Measurements from ENCODE around the gene NR2C2. TPM values are rescaled to one million over a fixed set of nuclear protein-coding genes. Genes with fewer than 3 reads are reported as not detected.
"Not testable (repeated sequence)": the region's sequence is repeated elsewhere in the genome, so short reads cannot be mapped to it uniquely, and the experiment has no call there.

NR2C2 gene
- total RNA-seq, 1 experiment from 2014 or later, result 6.9 TPM

- DNase-seq (ENCODE audit: low spot score), result no peak
- in situ Hi-C loops (cut with HindIII; ENCODE audit: low sequenced_read_pairs), result no loop called here
Observed at GRCh38 chr3:14948609-14949038, 1.2 kb downstream of the NR2C2 start.

GRCh38 chr3:14949126-14949525 lies 1.7 kb downstream of the NR2C2 start:
- peak; percentile 13 for DNase-seq (ENCODE audit: low spot score)
- in situ Hi-C loops (cut with HindIII; ENCODE audit: low sequenced_read_pairs), result no loop called here

GRCh38 chr3:14950274-14950673 lies 2.9 kb downstream of the NR2C2 start:
- in situ Hi-C loops (cut with HindIII; ENCODE audit: low sequenced_read_pairs), result no loop called here
- no peak for DNase-seq (ENCODE audit: low spot score)

- in situ Hi-C loops (cut with HindIII; ENCODE audit: low sequenced_read_pairs), result no loop called here
- DNase-seq (ENCODE audit: low spot score), result no peak
Observed at GRCh38 chr3:14957153-14957552, 9.8 kb downstream of the NR2C2 start.

GRCh38 chr3:14957925-14958324 lies 10.5 kb downstream of the NR2C2 start:
- no peak for DNase-seq (ENCODE audit: low spot score)
- in situ Hi-C loops (cut with HindIII; ENCODE audit: low sequenced_read_pairs), result no loop called here

- no peak for DNase-seq (ENCODE audit: low spot score)
- in situ Hi-C loops (cut with HindIII; ENCODE audit: low sequenced_read_pairs), result no loop called here
Observed at GRCh38 chr3:14959359-14959943, 12.1 kb downstream of the NR2C2 start.

GRCh38 chr3:14962762-14963161 lies 15.4 kb downstream of the NR2C2 start:
- in situ Hi-C loops (cut with HindIII; ENCODE audit: low sequenced_read_pairs), result no loop called here

GRCh38 chr3:14967285-14967684 lies 19.9 kb downstream of the NR2C2 start:
- DNase-seq (ENCODE audit: low spot score), result no peak
- in situ Hi-C loops (cut with HindIII; ENCODE audit: low sequenced_read_pairs), result no loop called here

More at GRCh38 chr3:14962762-14963161, 15.4 kb downstream of the NR2C2 start:
- no peak for DNase-seq (ENCODE audit: low spot score)

- no peak for DNase-seq (ENCODE audit: low spot score)
- in situ Hi-C loops (cut with HindIII; ENCODE audit: low sequenced_read_pairs), result no loop called here
Observed at GRCh38 chr3:14969671-14970070, 22.3 kb downstream of the NR2C2 start.

GRCh38 chr3:14976317-14976716 lies 28.9 kb downstream of the NR2C2 start:
- no peak for DNase-seq (ENCODE audit: low spot score)
- in situ Hi-C loops (cut with HindIII; ENCODE audit: low sequenced_read_pairs), result no loop called here

- in situ Hi-C loops (cut with HindIII; ENCODE audit: low sequenced_read_pairs), result no loop called here
- DNase-seq (ENCODE audit: low spot score), result no peak
Observed at GRCh38 chr3:14980689-14981088, 33.3 kb downstream of the NR2C2 start.

GRCh38 chr3:14984581-14985113 lies 37.3 kb downstream of the NR2C2 start:
- no peak for DNase-seq (ENCODE audit: low spot score)
- in situ Hi-C loops (cut with HindIII; ENCODE audit: low sequenced_read_pairs), result no loop called here

- no peak for DNase-seq (ENCODE audit: low spot score)
- in situ Hi-C loops (cut with HindIII; ENCODE audit: low sequenced_read_pairs), result no loop called here
Observed at GRCh38 chr3:14988988-14989394, 41.6 kb downstream of the NR2C2 start.

- in situ Hi-C loops (cut with HindIII; ENCODE audit: low sequenced_read_pairs), result no loop called here
- DNase-seq (ENCODE audit: low spot score), result no peak
Observed at GRCh38 chr3:14989943-14990779, 42.8 kb downstream of the NR2C2 start.

GRCh38 chr3:14990780-14991148 lies 43.4 kb downstream of the NR2C2 start:
- in situ Hi-C loops (cut with HindIII; ENCODE audit: low sequenced_read_pairs), result no loop called here
- no peak for DNase-seq (ENCODE audit: low spot score)

- no peak for DNase-seq (ENCODE audit: low spot score)
- in situ Hi-C loops (cut with HindIII; ENCODE audit: low sequenced_read_pairs), result no loop called here
Observed at GRCh38 chr3:14991151-14991742, 43.9 kb downstream of the NR2C2 start.

GRCh38 chr3:14991818-14992612 lies 44.6 kb downstream of the NR2C2 start:
- in situ Hi-C loops (cut with HindIII; ENCODE audit: low sequenced_read_pairs), result no loop called here
- DNase-seq (ENCODE audit: low spot score), result no peak

GRCh38 chr3:14997941-14998340 lies 50.6 kb downstream of the NR2C2 start:
- in situ Hi-C loops (cut with HindIII; ENCODE audit: low sequenced_read_pairs), result no loop called here
- DNase-seq (ENCODE audit: low spot score), result no peak

- in situ Hi-C loops (cut with HindIII; ENCODE audit: low sequenced_read_pairs); DNase-seq (ENCODE audit: low spot score): not testable (repeated sequence)
Observed at GRCh38 chr3:14999182-14999581, 51.8 kb downstream of the NR2C2 start.
